PC-3 (cell line): ENCODE measurements around the gene GSN.

Experiments
- CTCF ChIP-seq: fragments of 300-600 bp; sonication (generic); conservative IDR thresholded peaks from 2 replicates; pipeline ENCODE4 v1.5.1; 2017; ENCODE audit warnings: antibody characterized with exemption, low read depth, mild to moderate bottlenecking, low read length
- EZH2 ChIP-seq: fragments of 300-600 bp; sonication (generic); IDR thresholded peaks from one replicate; pipeline ENCODE4 v1.6.1; 2017; ENCODE audit warnings: antibody characterized with exemption, mild to moderate bottlenecking, low read length; ENCODE audit not compliant: unreplicated experiment

- no peak for TF ChIP-seq CTCF
- TF ChIP-seq EZH2, result no peak
Measured at GRCh38 chr9:121267689-121268597, at the start of gene GSN.
